NCI-H2227 treated with DMSO at 0.1 percent for 48 hours (cell line): ENCODE results near the gene ATAD3C.
A peak's percentile ranks its signal among the peaks of the same experiment; 100 is the strongest.
"Not testable (repeated sequence)": the region's sequence is repeated elsewhere in the genome, so short reads cannot be mapped to it uniquely, and the experiment has no call there.

ENCODE experiments used
- DNase-seq: peaks from one replicate; lab custom pipeline; 2025; lab: John Stamatoyannopoulos, UW

The ATAD3C gene

DNA sequence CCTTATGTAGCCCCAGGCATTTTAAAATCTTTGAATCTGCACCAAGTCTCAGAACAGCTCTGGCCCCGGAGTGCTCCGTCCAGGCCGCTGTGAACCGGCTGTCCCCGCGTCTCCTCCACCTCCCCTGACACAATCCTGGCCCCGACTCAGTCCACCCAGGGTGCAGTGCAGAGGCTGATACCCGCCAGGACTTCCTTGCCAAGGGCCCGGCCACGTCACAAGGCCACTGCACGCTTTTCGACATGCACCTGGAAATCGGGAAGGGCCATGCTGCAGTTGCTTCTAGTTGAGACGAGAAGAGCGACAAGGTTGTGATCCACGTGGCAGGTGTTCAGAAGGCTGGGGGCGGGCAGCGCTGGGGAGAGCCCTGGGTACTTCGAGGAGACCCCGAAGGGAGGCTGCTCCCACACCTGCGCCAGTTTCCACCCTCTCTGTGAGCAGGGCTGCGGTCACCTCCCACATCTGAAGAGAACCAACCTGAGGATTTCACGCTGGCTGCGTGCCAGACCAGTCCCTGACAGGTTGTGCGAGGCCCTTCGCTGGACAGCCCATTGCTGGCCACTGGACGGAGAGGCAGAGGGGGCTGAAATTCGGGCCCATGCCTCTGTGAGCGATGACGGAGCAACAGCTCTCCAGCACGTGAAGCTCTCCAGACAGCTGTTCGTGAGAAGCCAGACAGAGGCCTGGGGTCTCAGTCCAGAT is 7.3 kb upstream of the ATAD3C start:
- DNase-seq, result no peak

DNA sequence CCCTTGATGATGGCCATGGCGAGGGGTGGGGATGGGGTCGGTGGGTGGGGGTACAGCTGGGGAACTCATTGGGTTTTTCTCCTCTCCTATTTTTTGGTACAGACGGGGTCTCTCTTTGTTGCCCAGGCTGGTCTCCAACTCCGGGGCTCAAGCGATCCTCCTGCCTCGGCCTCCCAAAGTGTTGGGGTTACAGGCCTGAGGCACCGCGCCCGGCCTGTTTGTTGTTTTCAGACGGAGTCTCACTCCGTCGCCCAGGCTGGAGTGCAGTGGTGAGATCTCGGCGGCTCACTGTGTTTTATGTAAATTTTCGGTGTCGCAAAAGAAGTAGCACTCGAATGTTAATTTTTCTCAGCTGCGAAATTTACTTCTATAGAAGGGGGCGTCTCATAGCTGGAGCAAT is 2.9 kb upstream of the ATAD3C start:
- not testable (repeated sequence) for DNase-seq

DNA sequence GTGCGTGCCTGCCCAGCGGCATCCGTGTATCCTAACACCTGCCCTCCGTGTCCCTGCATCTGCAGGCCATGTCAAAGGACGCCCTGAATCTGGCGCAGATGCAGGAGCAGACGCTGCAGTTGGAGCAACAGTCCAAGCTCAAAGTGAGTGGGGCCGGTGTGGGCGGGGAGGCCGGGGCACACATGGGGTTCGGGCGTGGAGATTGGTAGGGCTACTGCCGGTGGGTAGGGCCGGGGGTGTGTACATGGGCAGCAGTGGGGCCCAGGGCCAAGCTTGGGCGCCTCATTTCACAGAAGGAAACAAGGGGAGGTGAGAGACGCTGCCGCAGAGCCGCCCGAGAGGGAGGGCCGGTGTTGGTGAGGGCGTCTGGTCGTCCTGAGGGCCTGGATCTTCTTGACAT is 1.1 kb downstream of the ATAD3C start:
- not testable (repeated sequence) for DNase-seq

DNA sequence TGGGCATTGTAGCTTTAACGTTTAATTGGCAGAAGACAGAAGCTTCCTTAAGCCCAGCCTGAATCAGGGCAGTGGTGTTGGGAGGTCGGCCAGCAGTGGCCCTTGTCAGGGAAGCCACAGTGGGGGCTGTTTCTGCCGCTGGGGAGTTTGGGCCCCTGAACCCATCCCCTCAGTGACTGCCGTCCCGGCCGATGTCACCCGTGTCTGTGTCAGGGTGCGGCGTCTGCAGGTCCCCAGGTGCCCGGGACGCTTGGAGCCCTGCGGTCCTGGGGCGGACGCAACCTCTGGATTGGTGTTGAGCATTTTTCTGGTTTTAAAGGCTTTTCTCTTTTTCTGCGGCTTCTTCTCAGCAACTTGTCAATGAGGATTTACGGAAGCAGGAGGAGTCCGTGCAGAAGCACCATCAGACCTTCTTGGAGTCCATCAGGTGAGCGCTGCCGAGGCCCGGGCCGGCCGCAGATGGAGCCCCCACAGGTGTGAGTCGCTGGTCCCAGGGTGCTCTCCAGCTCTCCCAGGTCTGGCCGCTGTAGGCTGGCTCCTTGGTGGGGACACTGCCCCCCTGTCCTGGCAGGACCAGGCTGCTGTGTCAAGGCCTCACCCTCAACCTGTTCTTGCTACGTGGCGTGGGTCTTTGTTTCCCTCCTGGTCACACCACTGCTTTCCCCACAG is 2.3 kb downstream of the ATAD3C start:
- DNase-seq, result no peak

DNA sequence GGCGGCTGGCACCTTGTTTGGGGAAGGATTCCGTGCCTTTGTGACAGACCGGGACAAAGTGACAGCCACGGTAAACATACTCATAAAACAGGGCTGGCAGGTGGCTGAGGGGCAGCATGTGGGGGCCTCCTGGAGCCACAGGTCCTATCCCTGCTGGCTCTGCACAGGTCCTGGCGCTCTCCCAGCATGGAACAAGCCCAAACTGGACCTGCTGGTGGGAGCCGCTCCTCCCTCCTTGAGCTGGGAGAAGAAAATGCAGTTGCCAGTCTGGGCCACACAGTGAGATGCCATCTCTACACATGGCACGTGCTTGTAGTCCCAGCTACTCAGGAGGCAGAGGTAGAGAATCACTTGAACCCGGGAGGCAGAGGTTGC is 2.9 kb downstream of the ATAD3C start:
- DNase-seq, result not testable (repeated sequence)

DNA sequence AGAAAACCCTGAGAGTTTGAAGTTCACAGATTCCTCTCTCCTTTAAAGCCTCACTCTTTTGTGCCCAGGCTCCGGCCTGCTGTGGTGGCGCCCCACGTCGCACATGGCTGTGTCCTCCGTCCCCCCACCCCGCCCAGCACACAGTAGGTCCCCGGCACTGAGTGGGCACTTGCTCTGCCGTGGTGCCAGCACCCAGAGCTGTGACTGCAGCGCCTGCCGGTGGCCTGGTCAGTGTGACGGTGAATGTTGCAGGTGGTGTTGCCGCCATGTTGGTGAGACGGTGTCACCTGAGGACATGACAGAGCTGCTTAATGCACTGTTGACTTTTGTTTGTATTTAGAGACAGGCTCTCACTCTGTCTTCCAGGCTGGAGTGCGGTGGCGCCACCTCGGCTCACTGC is 3.4 kb downstream of the ATAD3C start:
- no peak for DNase-seq

DNA sequence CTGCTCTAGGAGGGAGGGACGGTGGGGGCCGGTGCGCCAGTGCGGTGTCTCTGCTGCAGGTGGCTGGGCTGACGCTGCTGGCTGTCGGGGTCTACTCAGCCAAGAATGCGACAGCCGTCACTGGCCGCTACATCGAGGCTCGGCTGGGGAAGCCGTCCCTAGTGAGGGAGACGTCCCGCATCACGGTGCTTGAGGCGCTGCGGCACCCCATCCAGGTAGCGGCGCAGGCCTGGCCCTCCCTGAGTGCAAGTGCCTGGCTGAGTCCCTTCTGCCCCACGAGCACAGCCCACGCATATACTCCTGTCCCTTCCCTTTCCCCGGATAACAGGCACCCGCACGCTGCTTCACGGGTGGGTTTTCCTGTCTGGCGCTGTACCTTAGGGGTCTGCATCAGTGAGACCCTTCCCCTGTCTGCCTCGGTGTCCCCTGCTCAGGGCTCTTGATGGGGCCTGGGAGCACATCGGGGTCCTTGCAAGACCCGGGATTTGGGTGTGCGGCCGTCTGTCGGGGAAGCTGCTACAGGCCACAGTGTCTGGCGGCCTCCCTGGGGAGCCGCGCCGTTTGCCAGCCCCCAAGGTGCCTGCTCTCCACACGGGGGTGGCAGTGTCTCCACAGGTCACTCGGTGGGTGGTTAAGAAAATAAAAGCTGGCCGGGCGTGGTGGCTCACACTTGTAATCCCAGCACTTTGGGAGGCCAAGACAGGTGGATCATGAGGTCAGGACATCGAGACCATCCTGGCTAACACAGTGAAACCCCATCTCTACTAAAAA is 5.0 kb downstream of the ATAD3C start:
- not testable (repeated sequence) for DNase-seq

DNA sequence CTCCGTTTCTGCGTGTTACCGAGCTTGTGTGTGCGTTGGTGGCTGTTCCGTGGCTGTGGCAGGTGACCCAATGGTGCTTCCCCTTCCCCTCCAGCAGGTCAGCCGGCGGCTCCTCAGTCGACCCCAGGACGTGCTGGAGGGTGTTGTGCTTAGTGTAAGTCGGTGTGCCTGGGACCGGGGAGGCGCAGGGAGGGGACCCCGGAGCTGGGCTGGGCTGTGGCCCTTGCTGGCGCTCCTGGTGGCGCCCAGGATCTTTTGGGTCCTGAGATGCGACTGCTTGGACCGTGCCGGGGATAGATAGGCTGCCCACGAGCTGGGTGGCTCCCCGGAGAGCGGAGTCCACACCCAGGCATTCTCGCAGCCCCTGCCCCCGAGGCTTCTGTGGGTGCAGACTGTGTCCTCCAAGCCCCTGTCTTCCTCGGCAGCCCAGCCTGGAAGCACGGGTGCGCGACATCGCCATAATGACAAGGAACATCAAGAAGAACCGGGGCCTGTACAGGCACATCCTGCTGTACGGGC is 5.9 kb downstream of the ATAD3C start:
- DNase-seq, result no peak

DNA sequence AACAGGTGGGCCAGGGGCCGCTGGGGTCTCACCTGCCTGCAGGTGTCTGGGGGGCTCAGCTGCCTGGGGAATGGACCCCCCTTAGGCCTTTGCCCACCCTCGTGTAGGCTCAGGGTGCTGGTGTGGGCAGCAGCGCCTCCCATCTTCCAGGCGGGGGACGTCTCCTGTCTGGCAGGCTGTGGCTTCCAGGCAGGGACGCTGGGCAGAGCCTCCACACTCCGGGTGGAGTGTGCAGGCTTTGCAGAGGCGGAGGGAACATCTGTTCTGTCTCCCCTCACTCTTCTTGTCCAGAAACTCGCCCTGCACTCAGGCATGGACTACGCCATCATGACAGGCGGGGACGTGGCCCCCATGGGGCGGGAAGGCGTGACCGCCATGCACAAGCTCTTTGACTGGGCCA is 6.4 kb downstream of the ATAD3C start:
- not testable (repeated sequence) for DNase-seq

DNA sequence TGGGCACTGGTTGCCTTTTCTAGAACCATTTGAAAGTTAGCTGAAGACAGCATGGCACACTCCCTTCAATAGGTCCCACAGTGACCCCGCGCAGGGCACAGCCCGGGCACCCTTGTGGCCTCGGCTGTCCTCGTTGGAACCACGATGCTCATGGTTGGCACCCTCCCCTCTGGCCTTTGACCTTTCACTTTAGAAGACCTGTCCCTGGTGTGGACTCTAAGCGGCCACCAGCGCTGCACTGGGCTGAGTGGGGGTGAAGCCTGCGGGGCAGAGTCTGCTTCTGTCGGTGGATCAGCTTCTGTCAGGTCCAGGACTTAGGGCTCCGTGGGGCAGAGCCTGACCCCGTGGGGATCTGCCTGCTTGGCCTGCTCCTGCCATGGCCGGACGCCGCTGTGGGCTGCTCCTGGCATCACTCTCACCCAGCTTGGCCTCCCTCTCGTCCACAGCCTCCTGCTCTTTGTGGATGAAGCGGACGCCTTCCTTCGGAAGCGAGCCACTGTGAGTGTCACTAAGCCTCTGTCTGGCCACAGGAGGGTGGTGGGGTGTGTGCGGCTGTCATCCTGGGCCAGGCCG is 7.3 kb downstream of the ATAD3C start:
- not testable (repeated sequence) for DNase-seq

DNA sequence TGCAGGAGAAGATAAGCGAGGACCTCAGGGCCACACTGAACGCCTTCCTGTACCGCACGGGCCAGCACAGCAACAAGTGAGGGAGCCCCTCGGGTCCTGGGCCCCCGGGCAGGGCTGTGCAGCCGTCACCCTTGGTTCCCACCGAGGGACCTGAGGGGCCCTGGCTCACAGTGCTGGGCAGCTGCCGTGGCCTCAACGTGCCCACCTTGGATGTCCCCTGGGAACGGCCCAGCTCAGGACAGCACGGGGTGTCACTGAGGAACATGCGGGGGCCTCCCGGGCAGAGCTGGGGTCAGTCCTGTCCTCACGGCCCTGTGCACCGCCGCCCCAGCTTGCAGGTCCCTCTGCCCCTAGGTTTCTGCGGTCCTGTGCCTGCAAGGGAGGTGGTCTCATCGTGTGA is 9.7 kb downstream of the ATAD3C start:
- not testable (repeated sequence) for DNase-seq

DNA sequence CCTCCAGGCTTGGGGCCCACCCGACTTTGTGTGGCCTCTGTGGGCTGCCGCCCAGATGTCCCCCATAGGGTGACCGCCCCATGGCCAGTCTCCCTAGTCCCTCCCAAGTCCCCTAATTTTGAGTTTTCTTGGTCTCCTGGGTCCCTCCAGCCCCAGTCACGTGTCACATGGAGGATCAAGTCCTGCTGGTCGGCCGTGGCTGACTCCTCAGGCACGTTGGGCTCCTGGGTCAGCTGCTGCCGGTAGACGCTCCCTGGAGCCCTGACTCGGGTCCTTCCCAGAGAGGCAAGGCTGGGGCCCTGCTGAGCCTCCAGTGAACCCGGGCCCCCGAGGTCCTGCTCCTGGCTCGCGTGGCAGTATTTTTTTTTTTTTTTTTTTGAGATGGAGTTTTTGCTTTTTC is 10.2 kb downstream of the ATAD3C start:
- not testable (repeated sequence) for DNase-seq

DNA sequence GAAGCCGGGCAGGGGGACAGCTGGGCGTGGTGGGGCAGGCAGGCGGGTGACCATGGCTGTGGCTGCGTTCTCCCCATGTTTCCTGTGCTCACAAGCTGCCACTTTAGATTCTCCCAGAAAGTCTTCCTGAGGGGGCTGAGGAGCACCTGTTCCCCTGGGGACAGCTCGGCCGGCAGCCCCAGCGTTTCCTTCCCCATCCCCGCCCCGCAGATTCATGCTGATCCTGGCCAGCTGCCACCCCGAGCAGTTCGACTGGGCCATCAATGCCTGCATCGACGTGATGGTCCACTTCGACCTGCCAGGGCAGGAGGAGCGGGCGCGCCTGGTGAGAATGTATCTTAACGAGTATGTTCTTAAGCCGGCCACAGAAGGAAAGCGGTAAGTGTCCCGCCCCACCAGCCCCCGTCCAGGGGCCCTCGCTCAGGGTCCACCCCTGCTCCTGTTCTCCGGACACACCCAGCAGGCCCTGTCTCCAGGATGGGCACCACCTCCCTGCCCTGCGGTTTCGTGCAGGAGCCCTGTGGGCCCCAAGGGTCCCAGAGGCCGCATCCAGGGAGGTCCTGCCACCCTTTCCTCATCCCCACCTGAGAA is 11.1 kb downstream of the ATAD3C start:
- DNase-seq, result no peak

DNA sequence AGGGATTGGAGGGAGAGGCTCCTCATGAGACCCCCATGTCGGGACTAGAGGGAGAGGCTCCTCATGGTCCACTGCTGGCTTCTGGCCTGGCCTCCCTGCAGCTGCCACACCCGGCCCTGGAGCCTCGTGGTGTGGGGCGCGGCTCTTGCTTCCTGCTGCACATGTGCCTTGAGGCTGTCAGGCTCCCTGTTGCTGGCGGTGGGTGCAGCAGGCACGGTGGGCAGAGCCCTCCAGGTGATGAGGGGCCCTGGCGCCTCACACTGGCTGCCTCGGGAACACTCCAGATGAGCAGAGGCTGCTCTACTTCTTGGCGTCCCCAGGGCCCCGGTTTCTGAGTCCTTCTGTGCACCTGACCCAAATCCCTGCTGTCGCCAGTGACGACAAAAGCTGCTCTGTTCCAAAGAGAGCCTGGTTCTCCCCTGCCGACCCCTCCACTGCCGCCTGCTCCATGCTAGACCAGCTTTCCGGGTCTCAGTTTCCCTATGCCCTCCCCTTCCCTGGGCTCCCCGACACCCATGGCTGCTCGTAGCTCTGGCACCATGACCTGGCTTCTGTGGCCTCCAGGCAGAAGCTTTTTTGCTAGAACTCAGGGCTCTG is 12.3 kb downstream of the ATAD3C start:
- no peak for DNase-seq

DNA sequence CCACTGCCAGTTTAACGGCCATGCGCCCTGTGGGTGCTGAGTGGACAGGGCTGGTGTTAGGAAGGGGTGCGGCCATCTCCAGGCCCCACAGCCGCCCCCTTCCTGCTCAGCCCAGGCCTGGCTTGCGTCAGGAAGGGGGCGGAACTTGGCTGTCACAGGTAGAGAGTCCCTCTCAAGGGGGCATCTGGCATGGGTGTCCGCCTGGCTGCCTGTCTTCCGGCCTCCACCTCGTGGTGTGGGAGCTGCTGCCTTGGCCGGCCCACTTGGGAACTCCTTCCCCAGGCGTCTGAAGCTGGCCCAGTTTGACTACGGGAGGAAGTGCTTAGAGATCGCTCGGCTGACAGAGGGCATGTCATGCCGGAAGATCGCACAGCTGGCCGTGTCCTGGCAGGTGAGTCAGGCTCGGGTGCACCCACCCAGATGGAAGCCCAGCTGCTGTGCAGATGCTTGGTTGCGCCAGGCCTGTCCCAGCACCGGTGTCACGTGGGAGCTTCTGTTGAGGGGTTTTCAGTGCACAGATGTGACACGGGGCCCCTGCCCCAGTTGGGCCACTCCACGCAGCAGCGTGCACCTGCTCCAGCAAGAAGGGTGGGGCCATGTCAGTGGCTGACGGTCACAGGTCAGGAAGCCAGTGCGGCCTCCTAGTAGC is 13.0 kb downstream of the ATAD3C start:
- no peak for DNase-seq

DNA sequence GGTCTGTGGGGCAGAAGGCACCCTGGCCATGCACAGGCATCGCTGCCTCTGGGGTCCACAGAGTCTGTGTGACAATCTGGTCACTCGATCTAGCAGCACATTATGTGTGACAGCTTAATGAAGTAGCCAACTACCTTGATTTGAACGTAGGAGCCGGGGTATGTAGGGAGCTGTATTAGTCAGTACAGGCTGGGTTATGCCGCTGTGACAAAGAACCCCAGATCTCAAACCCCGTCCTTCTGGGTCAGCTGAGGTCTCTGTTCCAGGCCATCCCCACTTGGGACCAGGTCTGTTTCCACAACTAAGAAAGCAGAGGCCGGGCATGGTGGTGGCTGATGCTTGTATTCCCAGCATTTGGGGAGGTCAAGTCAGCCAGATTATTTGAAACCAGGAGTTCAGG is 13.8 kb downstream of the ATAD3C start:
- no peak for DNase-seq

DNA sequence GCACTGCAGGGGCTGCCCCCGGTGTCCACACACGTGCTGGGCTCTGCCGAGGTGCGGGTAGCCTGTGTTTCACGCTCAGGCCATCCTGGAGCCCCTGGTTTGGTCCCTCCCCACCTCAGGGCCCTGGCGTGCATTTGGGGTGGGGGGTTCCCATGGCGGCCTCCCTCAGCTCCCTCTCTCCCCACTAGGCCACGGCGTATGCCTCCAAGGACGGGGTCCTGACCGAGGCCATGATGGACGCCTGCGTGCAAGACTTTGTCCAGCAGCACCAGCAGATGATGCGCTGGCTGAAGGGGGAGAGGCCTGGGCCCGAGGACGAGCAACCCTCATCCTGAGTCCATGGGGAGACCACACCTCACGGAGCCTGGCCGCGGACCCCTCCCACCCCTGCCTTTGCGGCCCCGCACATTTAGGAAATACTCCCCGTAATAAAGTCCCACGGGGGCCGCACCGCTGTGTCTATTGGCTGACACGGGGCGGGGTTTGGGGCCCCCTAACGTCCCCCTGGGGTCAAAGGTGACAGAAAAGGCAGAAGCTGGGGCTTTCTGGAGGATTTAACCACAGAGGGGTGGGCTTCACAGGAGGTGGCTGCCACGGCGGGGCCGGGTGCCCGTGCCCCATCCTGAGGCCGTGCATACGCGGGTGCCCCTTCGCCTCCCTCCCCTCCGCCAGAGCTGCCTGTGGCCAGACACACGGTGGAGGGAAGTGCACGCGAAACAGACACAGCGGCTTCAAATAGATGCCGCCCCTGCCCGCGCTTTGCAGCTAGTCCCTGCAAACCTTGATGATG is 18.9 kb downstream of the ATAD3C start:
- not testable (repeated sequence) for DNase-seq

DNA sequence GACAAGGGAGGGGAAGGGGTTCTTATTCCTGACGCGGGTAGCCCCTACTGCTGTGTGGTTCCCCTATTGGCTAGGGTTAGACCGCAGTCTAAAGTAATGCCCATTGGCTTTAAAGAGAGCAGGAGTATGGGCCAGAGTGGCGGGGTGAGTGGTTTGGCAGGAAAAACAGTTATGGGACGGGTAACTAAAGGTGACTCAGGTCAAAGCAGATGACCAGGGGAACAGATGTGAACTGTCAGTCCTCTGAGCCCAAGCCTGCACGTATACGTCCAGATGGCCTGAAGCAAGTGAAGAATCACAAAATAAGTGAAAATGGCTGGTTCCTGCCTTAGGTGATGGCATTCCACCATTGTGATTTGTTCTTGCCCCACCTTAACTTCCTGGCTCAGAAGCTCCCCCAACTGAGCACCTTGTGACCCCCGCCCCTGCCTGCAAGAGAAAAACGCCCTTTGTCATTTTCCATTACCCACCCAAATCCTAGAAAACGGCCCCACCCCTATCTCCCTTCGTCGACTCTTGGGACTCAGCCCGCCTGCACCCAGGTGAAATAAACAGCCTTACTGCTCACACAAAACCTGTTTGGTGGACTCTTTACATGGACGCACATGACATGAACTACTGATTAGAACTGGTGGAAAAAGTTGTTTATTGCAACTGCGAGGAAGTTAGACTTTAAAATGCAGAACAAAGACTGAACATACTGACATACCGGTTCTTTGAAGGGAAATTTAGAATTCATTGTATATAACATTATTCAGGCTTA is 21.3 kb downstream of the ATAD3C start:
- DNase-seq, result no peak

DNA sequence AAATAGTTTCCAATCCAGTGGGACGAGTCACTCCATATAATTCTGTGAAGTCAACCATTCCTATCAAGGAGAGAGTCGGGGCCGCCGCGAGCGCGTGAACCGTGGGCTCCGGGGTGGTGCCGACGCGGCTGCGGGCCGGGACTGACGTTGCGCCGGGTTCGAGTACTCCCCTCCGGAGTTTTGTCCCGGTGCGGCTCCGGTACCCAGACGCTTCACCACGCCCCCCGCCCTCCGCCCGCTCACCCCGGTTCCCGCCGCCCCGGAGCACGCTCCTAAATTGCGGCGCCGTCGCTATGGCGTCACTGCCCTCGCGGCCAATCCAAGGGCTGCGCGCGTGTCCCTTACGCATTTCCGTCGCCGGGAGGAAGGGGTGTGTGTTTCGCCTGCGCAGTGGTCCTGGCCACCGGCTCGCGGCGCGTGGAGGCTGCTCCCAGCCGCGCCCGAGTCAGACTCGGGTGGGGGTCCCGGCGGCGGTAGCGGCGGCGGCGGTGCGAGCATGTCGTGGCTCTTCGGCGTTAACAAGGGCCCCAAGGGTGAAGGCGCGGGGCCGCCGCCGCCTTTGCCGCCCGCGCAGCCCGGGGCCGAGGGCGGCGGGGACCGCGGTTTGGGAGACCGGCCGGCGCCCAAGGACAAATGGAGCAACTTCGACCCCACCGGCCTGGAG is 22.0 kb downstream of the ATAD3C start, which contains the start of gene ATAD3B:
Gene ATAD3B (plus strand): TSS at position 377 of the 664 bp plus-strand sequence. CDS start 120 bp downstream, at position 497.
- peak; percentile 87 for DNase-seq
